HEK293 (cell line): Measurements from ENCODE around the gene MATN1.

ENCODE experiments used
- CTCF ChIP-seq: fragments of 450-650 bp; formaldehyde crosslinking; IDR thresholded peaks from 2 replicates; pipeline ENCODE4 v1.5.1; 2016; ENCODE audit warnings: missing biosample characterization, missing genetic modification characterization
- HIC1 ChIP-seq: fragments of 450-650 bp; formaldehyde crosslinking; IDR thresholded peaks from 2 replicates; pipeline ENCODE4 v1.5.1; 2016; ENCODE audit warnings: missing biosample characterization, missing genetic modification characterization
- HOXA7 ChIP-seq: sonication (generic); formaldehyde crosslinking; IDR thresholded peaks from 2 replicates; pipeline ENCODE4 v1.8.1; 2022; ENCODE audit warnings: missing genetic modification reagents, borderline replicate concordance
- ZBTB49 ChIP-seq: fragments of 450-650 bp; formaldehyde crosslinking; IDR thresholded peaks from 2 replicates; pipeline ENCODE4 v1.5.1; 2016; ENCODE audit warnings: missing biosample characterization, missing genetic modification characterization, low read depth
- ZEB2 ChIP-seq: fragments of 450-650 bp; formaldehyde crosslinking; IDR thresholded peaks from 2 replicates; pipeline ENCODE4 v1.5.1; 2016; ENCODE audit warnings: missing biosample characterization, missing genetic modification characterization
- ZFP37 ChIP-seq: fragments of 450-650 bp; formaldehyde crosslinking; IDR thresholded peaks from 2 replicates; pipeline ENCODE4 v1.5.1; 2016; ENCODE audit warnings: missing biosample characterization, missing genetic modification characterization
- ZNF18 ChIP-seq: fragments of 450-650 bp; formaldehyde crosslinking; IDR thresholded peaks from 2 replicates; pipeline ENCODE4 v1.5.1; 2016; ENCODE audit warnings: missing biosample characterization, missing genetic modification characterization
- ZNF600 ChIP-seq: fragments of 450-650 bp; formaldehyde crosslinking; IDR thresholded peaks from 2 replicates; pipeline ENCODE4 v1.5.1; 2016; ENCODE audit warnings: missing biosample characterization, missing genetic modification characterization
- ZNF623 ChIP-seq: fragments of 450-650 bp; formaldehyde crosslinking; IDR thresholded peaks from 2 replicates; pipeline ENCODE4 v1.5.1; 2016; ENCODE audit warnings: missing biosample characterization, missing genetic modification characterization
- ZNF629 ChIP-seq: fragments of 450-650 bp; formaldehyde crosslinking; IDR thresholded peaks from 2 replicates; pipeline ENCODE4 v1.5.1; 2017; ENCODE audit warnings: missing biosample characterization, missing genetic modification characterization
- ZNF768 ChIP-seq: fragments of 450-650 bp; formaldehyde crosslinking; IDR thresholded peaks from 2 replicates; pipeline ENCODE4 v1.5.1; 2018; ENCODE audit warnings: missing biosample characterization, mild to moderate bottlenecking, missing genetic modification characterization

- no peak for TF ChIP-seq ZNF623
- TF ChIP-seq CTCF (tag by site-specific recombination) = no peak
- no peak; the same call in 1 of the 2 replicates for TF ChIP-seq ZNF768 (tag by site-specific recombination)
- TF ChIP-seq ZNF629 (tag by site-specific recombination) = no peak
- no peak for TF ChIP-seq ZEB2 (tag by site-specific recombination)
- no peak for TF ChIP-seq ZFP37 (tag by site-specific recombination)
- TF ChIP-seq ZNF18 (tag by site-specific recombination) = no peak
- TF ChIP-seq HIC1 (tag by site-specific recombination) = no peak
- TF ChIP-seq HOXA7 (CRISPR knock-in tag) = no peak
- no peak for TF ChIP-seq ZBTB49
- TF ChIP-seq ZNF600 (tag by site-specific recombination) = no peak
These were observed 7.1 kb upstream of the MATN1 start for GRCh38 chr1:30730346-30731108.
